Mesendoderm (in vitro differentiated cells): Measurements from ENCODE around the gene ACACA.

Experiments
- DNase-seq: peaks from one replicate; pipeline ENCODE4 v3.0.0; 2013
- H2AK5ac ChIP-seq: 2 replicates; pipeline ENCODE4 v1.6.1; 2013; ENCODE audit warnings: low read length, inconsistent platforms
- H2BK120ac ChIP-seq: 2 replicates; pipeline ENCODE4 v1.6.1; 2013; ENCODE audit warnings: low read depth, mild to moderate bottlenecking, low read length, moderate library complexity, mixed read lengths
- H2BK15ac ChIP-seq: replicated peaks from 2 replicates; pipeline ENCODE4 v1.6.1; 2013; ENCODE audit warnings: low read depth, mild to moderate bottlenecking, moderate library complexity
- H2BK5ac ChIP-seq: 2 replicates; pipeline ENCODE4 v1.6.1; 2013; ENCODE audit warnings: low read length, inconsistent platforms
- H3K18ac ChIP-seq: 2 replicates; pipeline ENCODE4 v1.6.1; 2013; ENCODE audit warnings: mild to moderate bottlenecking, low read length, mixed read lengths
- H3K23ac ChIP-seq: one replicate; pipeline ENCODE4 v1.6.1; 2013; ENCODE audit warnings: low read length
- H3K27ac ChIP-seq: 2 replicates; pipeline ENCODE4 v1.5.1; 2013; ENCODE audit warnings: low read depth, mild to moderate bottlenecking, inconsistent platforms, low read length, moderate library complexity
- H3K27me3 ChIP-seq: 2 replicates; pipeline ENCODE4 v1.6.1; 2013; ENCODE audit warnings: low read length, control low read depth, mild to moderate bottlenecking, inconsistent platforms; ENCODE audit not compliant: insufficient read depth, poor library complexity
- H3K36me3 ChIP-seq: 2 replicates; pipeline ENCODE4 v1.6.1; 2013; ENCODE audit warnings: low read length, inconsistent platforms; ENCODE audit not compliant: control insufficient read depth, insufficient read depth
- H3K4ac ChIP-seq: one replicate; pipeline ENCODE4 v1.6.1; 2013; ENCODE audit warnings: low read depth, mild to moderate bottlenecking, low read length, moderate library complexity
- H3K4me1 ChIP-seq: 2 replicates; pipeline ENCODE4 v1.6.1; 2013; ENCODE audit warnings: low read depth, low read length, inconsistent platforms; ENCODE audit not compliant: control insufficient read depth
- H3K4me2 ChIP-seq: 2 replicates; pipeline ENCODE4 v1.6.1; 2013; ENCODE audit warnings: low read length
- H3K4me3 ChIP-seq: 2 replicates; pipeline ENCODE4 v1.5.1; 2013; ENCODE audit warnings: mild to moderate bottlenecking, low read length
- H3K56ac ChIP-seq: one replicate; pipeline ENCODE4 v1.6.1; 2013; ENCODE audit warnings: low read length
- H3K79me1 ChIP-seq: 2 replicates; pipeline ENCODE4 v1.6.1; 2013; ENCODE audit warnings: low read length, inconsistent platforms
- H3K79me2 ChIP-seq: 2 replicates; pipeline ENCODE4 v1.6.1; 2013; ENCODE audit warnings: mild to moderate bottlenecking, low read length; ENCODE audit not compliant: control insufficient read depth, insufficient read depth
- H3K9ac ChIP-seq: 2 replicates; pipeline ENCODE4 v1.6.1; 2013; ENCODE audit warnings: low read length, inconsistent platforms
- H4K5ac ChIP-seq: one replicate; pipeline ENCODE4 v1.6.1; 2013; ENCODE audit warnings: low read length
- H4K8ac ChIP-seq: one replicate; pipeline ENCODE4 v1.6.1; 2013; ENCODE audit warnings: low read depth, mild to moderate bottlenecking, control low read depth, low read length, moderate library complexity
- WGBS: extraction: QIAGEN DNeasy Blood & Tissue Kit; methylation state at CpG from one replicate; pipeline ENCODE4 v1.1.7; 2013; ENCODE audit warnings: low lambda C conversion rate, missing lambda C conversion rate; ENCODE audit not compliant: insufficient coverage; ENCODE audit errors: extremely low coverage; 5-methylcytosine and 5-hydroxymethylcytosine counted together

Gene ACACA

DNA sequence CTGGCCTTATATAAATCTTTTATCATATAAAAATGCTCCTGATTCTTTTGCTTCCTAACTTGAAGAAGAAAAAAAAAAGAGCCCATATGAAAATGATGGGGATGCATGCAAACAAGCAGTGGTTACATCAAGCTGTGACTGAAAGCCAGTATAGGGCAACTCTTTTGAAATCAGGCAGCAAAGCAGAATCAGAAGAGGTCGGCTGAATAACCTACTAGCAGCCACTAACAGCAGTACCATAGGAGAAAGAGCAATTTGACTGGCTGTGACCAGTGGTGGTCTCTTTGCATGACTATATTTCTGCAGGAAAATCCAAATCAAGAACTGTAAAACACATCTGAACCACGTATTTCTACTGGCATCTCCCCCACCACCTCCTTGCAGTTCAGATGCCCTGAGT is 192.7 kb downstream of the ACACA start:
- Histone ChIP-seq H2BK5ac (no peak overlapping the region), H3K4me3 (no peak overlapping the region), H3K9ac (no peak overlapping the region), H3K56ac (no peak overlapping the region), H2BK120ac (no peak overlapping the region), H4K5ac (no peak overlapping the region), H3K27me3 (no peaks in the 10 kb centered on the region), H3K79me2 (no peaks in the 10 kb centered on the region), H3K4me1 (peaks cover 3% of the 10 kb centered on the region), H3K18ac (no peak overlapping the region), H3K79me1 (no peaks in the 10 kb centered on the region), H3K4me2 (no peak overlapping the region), H4K8ac (no peak overlapping the region), H3K23ac (no peak overlapping the region), H3K4ac (no peak overlapping the region), H2BK15ac (no peak overlapping the region), H3K36me3 (no peaks in the 10 kb centered on the region), H2AK5ac (no peak overlapping the region), H3K27ac (no peak overlapping the region)
- no peak for DNase-seq
- WGBS = no CpG with 5 or more reads among the region's 2 CpGs

- Histone ChIP-seq H2BK5ac (no peak overlapping the region), H3K9ac (no peak overlapping the region), H3K27me3 (no peaks in the 10 kb centered on the region), H3K79me1 (no peaks in the 10 kb centered on the region), H2AK5ac (no peak overlapping the region), H3K36me3 (no peaks in the 10 kb centered on the region), H3K56ac (no peak overlapping the region), H3K4me1 (peaks cover 3% of the 10 kb centered on the region), H3K4me3 (no peak overlapping the region), H3K79me2 (no peaks in the 10 kb centered on the region), H3K23ac (no peak overlapping the region), H3K18ac (no peak overlapping the region), H3K4me2 (no peak overlapping the region), H2BK120ac (no peak overlapping the region), H3K27ac (no peak overlapping the region), H4K5ac (no peak overlapping the region), H4K8ac (peak overlapping the region; percentile 28), H3K4ac (no peak overlapping the region), H2BK15ac (no peak overlapping the region)
- no peak for DNase-seq
- WGBS = no CpG with 5 or more reads among the region's 2 CpGs
Measured at GRCh38 chr17:37212179-37212578, 194.5 kb downstream of the ACACA start.

DNA sequence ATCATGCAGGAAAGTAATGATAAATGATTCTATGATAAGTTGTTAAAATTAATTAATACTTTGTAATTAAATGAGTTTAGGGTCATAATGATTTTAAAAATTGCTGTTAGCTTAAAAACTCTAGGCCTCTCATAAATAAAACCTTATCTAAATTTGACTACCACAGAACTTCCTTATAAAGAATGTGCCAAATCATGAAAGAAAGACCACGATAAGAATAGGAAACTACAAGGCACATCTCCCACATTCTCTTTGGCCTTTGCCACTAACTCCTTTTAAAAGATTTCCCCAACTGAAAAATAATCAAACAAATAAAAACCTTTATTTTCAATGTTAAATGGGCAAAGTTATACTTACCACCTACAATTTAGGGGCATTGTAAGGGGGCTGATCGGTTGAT is 195.5 kb downstream of the ACACA start:
- DNase-seq = no peak
- peaks cover 3% of the 10 kb centered on the region for H3K4me1 ChIP-seq
- H3K27me3 ChIP-seq = no peaks in the 10 kb centered on the region
- no peak overlapping the region for H3K9ac ChIP-seq
- no peak overlapping the region for H4K8ac ChIP-seq
- no peak overlapping the region for H3K4me3 ChIP-seq
- H3K18ac ChIP-seq = no peak overlapping the region
- H4K5ac ChIP-seq = no peak overlapping the region
- H3K27ac ChIP-seq = no peak overlapping the region
- no peak overlapping the region for H3K23ac ChIP-seq
- H2AK5ac ChIP-seq = no peak overlapping the region
- no peak overlapping the region for H3K4ac ChIP-seq
- H2BK15ac ChIP-seq = no peak overlapping the region
- no peak overlapping the region for H2BK5ac ChIP-seq
- no peaks in the 10 kb centered on the region for H3K79me1 ChIP-seq
- no peaks in the 10 kb centered on the region for H3K79me2 ChIP-seq
- no peak overlapping the region for H2BK120ac ChIP-seq
- no CpG with 5 or more reads among the region's 2 CpGs for WGBS
- H3K36me3 ChIP-seq = no peaks in the 10 kb centered on the region
- H3K56ac ChIP-seq = no peak overlapping the region
- H3K4me2 ChIP-seq = no peak overlapping the region

DNA sequence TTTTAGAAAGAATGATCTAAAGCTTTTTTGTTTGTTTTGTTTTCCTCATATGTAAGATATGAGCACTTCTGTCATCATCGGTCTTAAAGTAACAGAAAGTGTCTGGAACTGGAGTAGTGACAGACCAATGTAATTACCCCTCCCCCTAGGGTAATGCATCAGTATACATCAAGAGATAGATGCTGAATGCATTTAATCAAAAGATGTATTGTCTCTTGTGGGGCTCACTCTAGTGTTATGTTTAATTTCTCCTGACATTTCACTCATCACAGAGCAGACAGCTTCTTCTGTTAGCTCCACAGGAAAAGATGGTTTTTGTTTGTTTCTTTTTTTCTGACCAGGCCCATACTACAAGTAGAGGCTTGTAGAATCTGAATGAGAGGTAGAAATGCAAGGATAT is 199.5 kb downstream of the ACACA start:
- no peak overlapping the region for H2BK5ac ChIP-seq
- peaks cover 2% of the 10 kb centered on the region for H3K36me3 ChIP-seq
- no peak overlapping the region for H2BK120ac ChIP-seq
- no peaks in the 10 kb centered on the region for H3K79me2 ChIP-seq
- H3K9ac ChIP-seq = no peak overlapping the region
- no peaks in the 10 kb centered on the region for H3K27me3 ChIP-seq
- H3K4me2 ChIP-seq = no peak overlapping the region
- no peak overlapping the region for H3K27ac ChIP-seq
- peaks cover 3% of the 10 kb centered on the region for H3K4me1 ChIP-seq
- no peak overlapping the region for H3K4me3 ChIP-seq
- H3K18ac ChIP-seq = no peak overlapping the region
- H2BK15ac ChIP-seq = no peak overlapping the region
- H4K8ac ChIP-seq = no peak overlapping the region
- H3K23ac ChIP-seq = no peak overlapping the region
- no peak for DNase-seq
- H3K79me1 ChIP-seq = no peaks in the 10 kb centered on the region
- WGBS = no CpG with 5 or more reads among the region's 1 CpG
- no peak overlapping the region for H4K5ac ChIP-seq
- no peak overlapping the region for H3K4ac ChIP-seq
- no peak overlapping the region for H2AK5ac ChIP-seq
- H3K56ac ChIP-seq = no peak overlapping the region

DNA sequence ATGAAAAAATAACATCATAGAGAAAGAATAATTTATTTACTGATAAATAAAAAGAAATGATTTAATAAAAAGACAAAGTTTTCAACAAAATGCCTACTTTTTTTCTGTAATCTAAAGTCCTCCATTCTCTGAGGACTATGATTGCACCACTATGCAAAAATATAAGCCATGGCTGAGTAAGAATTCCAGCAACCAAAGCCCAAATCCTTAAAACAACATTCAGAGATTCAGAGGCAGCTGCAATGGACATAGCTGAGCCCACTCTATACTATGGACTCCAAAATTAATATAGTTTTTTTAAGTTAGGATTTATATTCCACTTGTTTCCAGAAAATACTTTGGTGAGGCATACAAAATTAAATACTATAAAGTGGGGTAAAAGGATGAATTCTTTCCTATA is 200.3 kb downstream of the ACACA start:
- no peak overlapping the region for H3K4me2 ChIP-seq
- no peak overlapping the region for H3K27ac ChIP-seq
- H3K18ac ChIP-seq = no peak overlapping the region
- H4K8ac ChIP-seq = no peak overlapping the region
- no peak overlapping the region for H3K56ac ChIP-seq
- no peak overlapping the region for H3K9ac ChIP-seq
- no peak overlapping the region for H3K4me3 ChIP-seq
- no peak overlapping the region for H2BK120ac ChIP-seq
- H2BK5ac ChIP-seq = no peak overlapping the region
- H4K5ac ChIP-seq = no peak overlapping the region
- no peaks in the 10 kb centered on the region for H3K4me1 ChIP-seq
- H3K79me1 ChIP-seq = no peaks in the 10 kb centered on the region
- no peak overlapping the region for H2AK5ac ChIP-seq
- peaks cover 2% of the 10 kb centered on the region for H3K36me3 ChIP-seq
- no peaks in the 10 kb centered on the region for H3K27me3 ChIP-seq
- H2BK15ac ChIP-seq = no peak overlapping the region
- no peaks in the 10 kb centered on the region for H3K79me2 ChIP-seq
- DNase-seq = no peak
- no peak overlapping the region for H3K4ac ChIP-seq
- H3K23ac ChIP-seq = no peak overlapping the region

- Histone ChIP-seq H4K5ac (no peak overlapping the region), H3K9ac (no peak overlapping the region), H3K27ac (no peak overlapping the region), H2BK120ac (no peak overlapping the region), H2BK5ac (no peak overlapping the region), H2BK15ac (no peak overlapping the region), H3K79me2 (no peaks in the 10 kb centered on the region), H3K4ac (no peak overlapping the region), H3K18ac (no peak overlapping the region), H3K23ac (no peak overlapping the region), H3K36me3 (peaks cover 2% of the 10 kb centered on the region), H4K8ac (no peak overlapping the region), H3K4me2 (no peak overlapping the region), H3K56ac (no peak overlapping the region), H3K79me1 (no peaks in the 10 kb centered on the region), H3K27me3 (no peaks in the 10 kb centered on the region), H3K4me3 (no peak overlapping the region), H3K4me1 (no peaks in the 10 kb centered on the region), H2AK5ac (no peak overlapping the region)
- DNase-seq = no peak
- no CpG with 5 or more reads among the region's 2 CpGs for WGBS
Measured at GRCh38 chr17:37200497-37200896, 206.1 kb downstream of the ACACA start.
